ENCODE measurements around the gene CARMIL3. TPM values are rescaled to one million over a fixed set of nuclear protein-coding genes. Genes with fewer than 3 reads are reported as not detected.

Gene CARMIL3
- total and polyA plus RNA-seq, 2 of the 4 experiments (the other 2 are of a cell fraction): under 0.01 TPM; not detected in 1

GRCh38 chr14:24057867-24058259 lies 6.1 kb downstream of the CARMIL3 start:
- intact Hi-C loops (cut with micrococcal nuclease) (loop anchor here (1.0 to 2.0 kb wide), 5 partner anchors 32 to 239 kb away; partner anchors contain the start of gene IRF9), dilution Hi-C loops (cut with HindIII; ENCODE audit: low sequenced_read_pairs, unreplicated experiment) (no loop called here), in situ Hi-C loops (cut with MboI; ENCODE audit: low sequenced_read_pairs) (loop anchor here (5.0 kb wide), 1 partner anchor 34 kb away; the partner anchor contains the start of gene PCK2)
- H3K14ac ChIP-seq (replicated peaks; ENCODE audit: low read depth, low read length): no peak overlapping the region
- peaks cover 34% of the 10 kb centered on the region; the same call in 1 of the 2 replicates for H3K27me3 ChIP-seq (ENCODE audit: control insufficient read depth, insufficient read depth, low read length)
- H3K4me2 ChIP-seq (ENCODE audit: low read depth, low read length): no peak overlapping the region
- no peak overlapping the region for H3K4ac ChIP-seq (ENCODE audit: low read depth, low read length)
- 39% methylated on average over 3 of the region's 14 CpGs; no CpG with 5 or more reads in 1 of the 2 experiments for WGBS, 2 experiments (ENCODE audit: extremely low coverage in 2 of 2, insufficient read length in 1 of 2)
- no peak; the same call in 1 of the 2 replicates for ATAC-seq (ENCODE audit: low read depth)
- no peaks in the 10 kb centered on the region for H3K79me1 ChIP-seq (ENCODE audit: low read depth in 1 of 2, low read length in 2 of 2)
- H2AK9ac ChIP-seq (replicated peaks; ENCODE audit: low read depth, low read length, poor library complexity): no peak overlapping the region
- no peaks in the 10 kb centered on the region for H3K4me1 ChIP-seq (ENCODE audit: control insufficient read depth, insufficient read depth, low read length)
- TF ChIP-seq CEBPB (IDR thresholded peaks at IDR 0.05; ENCODE audit: low read depth, low read length) (no peak), CHD1 (IDR thresholded peaks at IDR 0.05; ENCODE audit: low read depth, low read length) (no peak), RCOR1 (IDR thresholded peaks at IDR 0.05; ENCODE audit: insufficient replicate concordance, low read length) (no peak), MAZ (IDR thresholded peaks at IDR 0.05; ENCODE audit: borderline replicate concordance, low read depth, low read length) (no peak), POLR2A (IDR thresholded peaks at IDR 0.05; ENCODE audit: low read depth, low read length) (no peak), FOS (IDR thresholded peaks at IDR 0.05; ENCODE audit: low read depth, low read length) (no peak), BHLHE40 (IDR thresholded peaks at IDR 0.05; ENCODE audit: low read depth, low read length) (no peak)
- TF ChIP-seq, protein P1, sequence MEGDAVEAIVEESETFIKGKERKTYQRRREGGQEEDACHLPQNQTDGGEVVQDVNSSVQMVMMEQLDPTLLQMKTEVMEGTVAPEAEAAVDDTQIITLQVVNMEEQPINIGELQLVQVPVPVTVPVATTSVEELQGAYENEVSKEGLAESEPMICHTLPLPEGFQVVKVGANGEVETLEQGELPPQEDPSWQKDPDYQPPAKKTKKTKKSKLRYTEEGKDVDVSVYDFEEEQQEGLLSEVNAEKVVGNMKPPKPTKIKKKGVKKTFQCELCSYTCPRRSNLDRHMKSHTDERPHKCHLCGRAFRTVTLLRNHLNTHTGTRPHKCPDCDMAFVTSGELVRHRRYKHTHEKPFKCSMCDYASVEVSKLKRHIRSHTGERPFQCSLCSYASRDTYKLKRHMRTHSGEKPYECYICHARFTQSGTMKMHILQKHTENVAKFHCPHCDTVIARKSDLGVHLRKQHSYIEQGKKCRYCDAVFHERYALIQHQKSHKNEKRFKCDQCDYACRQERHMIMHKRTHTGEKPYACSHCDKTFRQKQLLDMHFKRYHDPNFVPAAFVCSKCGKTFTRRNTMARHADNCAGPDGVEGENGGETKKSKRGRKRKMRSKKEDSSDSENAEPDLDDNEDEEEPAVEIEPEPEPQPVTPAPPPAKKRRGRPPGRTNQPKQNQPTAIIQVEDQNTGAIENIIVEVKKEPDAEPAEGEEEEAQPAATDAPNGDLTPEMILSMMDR (conservative IDR thresholded peaks at IDR 0.05; ENCODE audit: low read depth, low read length): no peak
- no peak overlapping the region for H2AFZ ChIP-seq (replicated peaks; ENCODE audit: low read length, poor library complexity)
- H3K23ac ChIP-seq (ENCODE audit: low read depth, low read length): no peak overlapping the region
- no peak overlapping the region for H3K4me3 ChIP-seq (ENCODE audit: insufficient read depth, low read depth, low read length)
- H3K36me3 ChIP-seq (ENCODE audit: control insufficient read depth, insufficient read depth, low read length): no peaks in the 10 kb centered on the region
- H3K9me3 ChIP-seq (ENCODE audit: control insufficient read depth, insufficient read depth, low read length): no peaks in the 10 kb centered on the region
- no peak overlapping the region for H2BK5ac ChIP-seq (ENCODE audit: low read depth, low read length, poor library complexity, severe bottlenecking)
- H2AK5ac ChIP-seq (ENCODE audit: low read depth, low read length): no peak overlapping the region
- POLR2A ChIA-PET (ENCODE audit: unreplicated experiment): no interaction called here
- H3K18ac ChIP-seq (ENCODE audit: low read depth, low read length): no peak overlapping the region
- BruUV-seq (replicated peaks): no TSS peak
- no peak overlapping the region for H3K27ac ChIP-seq (ENCODE audit: insufficient read depth, low read length)
- no peak for DNase-seq
- CTCF ChIA-PET: interaction anchor here (0.7 to 2.7 kb wide), 10 partner anchors 9 to 250 kb away, joined by 3 to 41 read pairs (median 4); no protein-coding TSS in a partner anchor
- no peak overlapping the region for H4K91ac ChIP-seq (ENCODE audit: insufficient read depth, low read depth, low read length)
- no peak overlapping the region for H2BK15ac ChIP-seq (ENCODE audit: low read depth, low read length)
- H2BK120ac ChIP-seq (ENCODE audit: low read depth, low read length): no peak overlapping the region
- no peak overlapping the region for H4K8ac ChIP-seq (ENCODE audit: low read depth in 2 of 2, low read length in 2 of 2)
- H3K56ac ChIP-seq (ENCODE audit: extremely low read depth, insufficient read depth, low read length): no peak overlapping the region
- H4K5ac ChIP-seq (ENCODE audit: low read depth, low read length): no peak overlapping the region
- no peaks in the 10 kb centered on the region for H4K20me1 ChIP-seq (ENCODE audit: insufficient read depth, low read length)
- no peak overlapping the region for H2BK20ac ChIP-seq (ENCODE audit: low read depth, low read length)
- H3K9me1 ChIP-seq (ENCODE audit: insufficient read depth, low read length): 0 out of 2 replicates have a peak, but pooled peaks cover 2% of the 10 kb centered on the region
- no peak overlapping the region for H3K9ac ChIP-seq (ENCODE audit: low read depth, low read length)

All from IMR-90 (cell line).